NCI-H748 treated with DMSO at 0.1 percent for 48 hours (cell line): ENCODE data around the gene MAGI1.

Experiments
- DNase-seq: peaks from one replicate; lab custom pipeline; 2025; lab: John Stamatoyannopoulos, UW

The MAGI1 gene

GRCh38 chr3:65712140-65712539 lies 326.6 kb downstream of the MAGI1 start:
- no peak for DNase-seq

GRCh38 chr3:65706776-65707568 lies 331.7 kb downstream of the MAGI1 start:
- DNase-seq: no peak

DNA sequence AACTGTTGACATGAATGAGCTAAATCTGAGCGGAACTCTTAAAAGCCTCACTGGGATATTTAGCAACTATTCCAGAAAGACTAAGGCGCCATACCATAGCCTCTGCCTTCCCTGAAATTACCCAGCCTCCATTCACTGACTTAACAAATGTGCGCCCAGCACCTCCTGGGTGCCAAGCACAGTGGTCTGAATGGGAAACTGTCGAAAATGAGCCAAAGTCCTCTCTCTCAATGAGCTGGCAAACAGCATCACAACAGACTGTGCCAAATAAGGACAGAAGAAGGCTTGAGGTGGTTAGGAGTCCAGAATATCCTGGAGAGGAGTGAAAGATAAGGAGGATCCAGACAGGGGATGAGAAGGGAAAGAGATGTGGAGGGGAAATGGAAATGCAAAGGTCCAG lies 332.4 kb downstream of the MAGI1 start:
- DNase-seq: no peak

GRCh38 chr3:65703820-65704219 lies 334.9 kb downstream of the MAGI1 start:
- DNase-seq: no peak

GRCh38 chr3:65703026-65703425 lies 335.7 kb downstream of the MAGI1 start:
- DNase-seq: no peak

- DNase-seq: no peak
These were observed 336.5 kb downstream of the MAGI1 start for GRCh38 chr3:65702202-65702601.

DNA sequence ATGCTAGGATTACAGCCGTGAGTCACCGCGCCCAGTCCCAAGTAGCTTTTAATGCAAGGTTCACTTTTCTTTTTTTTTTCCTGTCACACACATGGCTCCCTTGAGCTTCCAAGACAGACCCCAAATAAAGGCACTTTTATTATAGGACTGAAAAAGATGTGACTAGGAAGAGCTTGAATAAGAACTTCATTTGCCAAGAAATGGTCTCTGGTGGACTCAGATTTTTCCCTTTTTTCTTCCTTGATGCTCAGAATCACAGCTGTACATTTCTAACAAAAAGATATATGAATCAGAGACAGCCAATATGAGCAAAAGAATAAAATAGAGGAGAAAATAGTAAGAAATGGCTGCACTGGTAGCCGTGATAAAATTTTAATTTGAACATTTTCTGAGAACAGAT lies 337.2 kb downstream of the MAGI1 start:
- DNase-seq: no peak

DNA sequence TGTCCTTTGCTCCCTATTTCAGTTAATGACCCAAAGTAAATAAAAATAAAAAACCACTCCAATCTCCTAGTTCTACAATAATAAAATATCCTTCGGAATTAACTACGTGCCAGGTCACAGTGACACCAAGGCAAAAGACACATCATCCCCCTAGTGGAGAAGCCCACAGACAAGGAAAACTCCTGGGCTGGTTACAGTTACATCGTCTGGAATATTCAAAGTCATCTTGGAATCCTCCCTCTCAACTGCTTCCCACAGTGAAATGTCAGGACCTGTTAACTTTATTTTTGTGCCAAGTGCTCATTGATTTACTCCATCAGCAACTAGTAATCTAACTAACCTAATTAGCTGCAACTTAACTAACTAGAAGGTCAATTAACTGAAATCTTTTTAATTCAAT lies 349.3 kb downstream of the MAGI1 start:
- DNase-seq: no peak

GRCh38 chr3:65687741-65688140 lies 351.0 kb downstream of the MAGI1 start:
- no peak for DNase-seq

DNA sequence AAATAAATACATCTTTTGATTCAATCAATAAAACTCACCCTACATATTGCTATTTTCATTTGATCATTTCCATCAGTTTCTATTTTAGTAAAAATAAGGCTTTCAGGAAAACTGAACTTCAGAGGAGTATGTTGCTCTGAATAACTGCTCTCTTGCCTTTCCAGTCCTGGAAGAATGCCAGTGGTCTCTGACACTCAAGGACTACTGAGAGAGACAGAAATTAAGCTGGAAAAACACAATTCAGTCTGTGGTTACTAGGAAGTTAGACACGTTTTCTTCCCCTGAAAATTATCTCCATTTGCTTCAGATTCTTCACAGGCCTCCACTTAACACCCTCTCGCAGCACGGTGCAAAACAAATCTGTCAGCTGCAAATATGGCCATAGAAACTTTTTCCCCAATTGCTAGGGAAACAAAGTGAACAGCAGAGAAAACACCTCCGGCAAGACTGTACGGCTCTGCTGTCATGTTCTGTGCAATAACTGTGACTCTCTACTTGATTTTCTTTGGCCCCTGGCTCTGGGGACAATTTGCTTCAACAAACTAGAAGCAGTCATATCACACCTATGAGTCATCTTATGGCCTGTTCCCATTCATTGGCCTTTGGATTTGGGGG lies 353.0 kb downstream of the MAGI1 start:
- DNase-seq: no peak

- DNase-seq: no peak
These were observed 360.2 kb downstream of the MAGI1 start for GRCh38 chr3:65678516-65678915.

- no peak for DNase-seq
These were observed 361.2 kb downstream of the MAGI1 start for GRCh38 chr3:65677486-65678010.

- DNase-seq: no peak
These were observed 362.1 kb downstream of the MAGI1 start for GRCh38 chr3:65676580-65676979.

DNA sequence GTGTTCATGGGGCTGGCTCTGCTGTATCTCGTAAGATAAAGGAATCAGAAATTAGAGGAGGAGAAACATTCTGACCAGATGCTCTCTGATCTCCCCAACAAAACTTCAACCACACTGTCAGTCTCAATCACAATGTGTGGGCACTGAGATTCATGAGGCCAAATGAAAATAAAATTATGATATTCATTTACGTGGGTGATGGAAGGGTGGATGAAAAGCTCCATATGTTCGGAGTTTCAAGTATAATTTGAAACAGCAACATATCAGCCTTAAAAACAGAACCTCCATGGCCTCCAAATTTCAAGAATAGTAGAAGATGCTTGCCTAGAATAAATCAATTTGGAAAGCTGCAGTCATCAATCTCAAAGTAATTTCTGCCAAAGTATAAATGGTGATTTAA lies 363.7 kb downstream of the MAGI1 start:
- DNase-seq: no peak

GRCh38 chr3:65674226-65674625 lies 364.5 kb downstream of the MAGI1 start:
- no peak for DNase-seq

DNA sequence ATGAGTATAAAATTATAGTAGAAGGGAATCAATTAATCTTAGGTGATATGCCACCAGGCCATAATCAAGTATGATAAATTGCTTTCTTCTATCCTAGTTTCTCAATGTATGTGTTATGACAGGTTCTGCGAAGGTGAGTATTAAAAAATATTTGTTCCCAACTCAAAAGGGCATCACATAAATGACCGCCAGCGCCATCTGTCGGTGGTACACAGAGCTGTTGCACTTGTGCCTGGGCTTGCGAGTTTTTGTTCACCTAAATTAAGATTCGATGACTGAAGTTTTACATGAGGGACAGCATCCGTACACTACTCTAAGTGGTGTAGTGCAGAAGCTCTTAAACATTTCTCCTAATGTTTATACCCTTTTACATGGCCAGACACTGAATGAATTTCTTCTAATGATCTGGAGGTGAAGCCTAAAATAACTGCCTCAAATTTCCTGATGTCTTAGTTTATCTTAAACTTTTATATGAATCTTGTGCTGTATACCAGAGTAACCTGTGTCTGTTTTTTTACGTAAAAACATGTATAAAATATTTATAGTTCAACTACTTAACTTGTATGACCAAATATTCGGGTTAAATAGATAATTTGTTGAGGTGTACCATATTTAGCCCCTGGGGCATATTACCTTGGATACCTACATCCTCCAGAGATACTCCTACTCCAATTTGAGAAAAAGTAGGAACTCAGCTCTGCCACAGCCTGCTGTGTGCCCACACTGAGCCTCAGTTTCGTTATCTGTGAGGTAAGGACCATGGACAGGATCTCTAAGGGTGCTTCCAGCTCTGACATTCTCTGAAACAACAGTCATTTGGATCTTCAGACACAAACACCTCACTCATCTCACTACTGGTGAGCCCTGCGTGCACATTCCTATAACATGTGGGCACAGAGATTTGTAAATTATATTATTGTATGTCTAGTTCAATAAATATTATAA lies 365.6 kb downstream of the MAGI1 start:
- DNase-seq: peak; percentile 36

DNA sequence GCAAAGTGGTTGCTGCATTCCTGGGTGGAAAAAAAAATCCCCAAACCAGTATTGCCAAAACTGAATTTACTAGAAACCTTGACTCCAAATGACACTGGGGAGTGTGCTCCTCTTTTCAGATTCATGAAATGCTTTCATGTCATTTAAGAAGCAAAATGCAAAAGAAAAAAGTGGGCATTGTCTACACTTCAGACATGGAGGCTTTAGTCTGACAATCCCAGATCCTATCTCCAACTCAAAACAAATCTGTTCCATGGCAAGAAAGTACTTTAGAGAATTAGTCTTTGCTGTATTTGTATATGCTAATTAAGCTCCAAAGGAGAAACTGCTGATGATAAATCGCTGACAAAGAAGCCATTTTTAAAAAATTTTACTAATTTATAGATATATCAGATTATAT lies 366.7 kb downstream of the MAGI1 start:
- no peak for DNase-seq

DNA sequence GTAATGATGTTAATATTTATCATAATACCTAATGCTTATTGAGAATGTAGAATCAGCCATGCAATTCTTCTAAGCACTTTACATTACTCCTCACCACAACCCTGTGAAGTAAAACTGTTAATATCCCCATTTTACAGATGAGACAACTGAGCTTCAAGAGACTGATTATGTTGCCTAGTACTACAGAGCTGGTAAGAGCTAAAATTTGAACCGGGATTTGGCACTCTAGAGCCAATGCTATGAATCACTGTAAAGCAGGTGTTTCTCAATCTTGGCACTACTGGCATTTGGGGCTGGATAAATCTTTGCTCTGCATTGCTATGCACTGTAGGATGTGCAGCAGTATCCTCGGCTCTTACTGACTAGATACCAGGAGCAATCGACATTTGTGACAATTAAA lies 367.7 kb downstream of the MAGI1 start:
- DNase-seq: no peak

GRCh38 chr3:65669163-65669875 lies 369.4 kb downstream of the MAGI1 start:
- DNase-seq: no peak

DNA sequence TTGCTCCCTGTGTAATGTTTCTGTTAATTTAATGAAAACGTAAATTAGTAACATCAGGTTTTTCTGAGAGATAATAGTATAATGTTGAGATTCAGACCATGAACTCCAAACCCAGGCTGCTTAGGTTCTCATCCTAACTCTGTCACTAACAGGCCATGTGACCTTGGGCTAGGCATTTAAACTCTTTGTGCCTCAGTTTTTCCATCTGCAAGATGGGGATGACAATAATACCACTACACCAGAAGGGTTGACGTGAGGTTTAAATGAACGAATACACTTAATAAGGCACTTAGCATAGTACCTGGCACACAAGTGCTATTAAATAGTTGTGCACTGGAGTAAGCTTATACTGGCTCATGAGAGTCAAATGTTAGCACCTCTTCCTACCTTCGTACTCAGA lies 370.8 kb downstream of the MAGI1 start:
- DNase-seq: no peak

GRCh38 chr3:65666448-65667091 lies 372.1 kb downstream of the MAGI1 start:
- no peak for DNase-seq
